ENCODE measurements around the gene TPM1. TPM values are rescaled to one million over a fixed set of nuclear protein-coding genes. Genes with fewer than 3 reads are reported as not detected.

TPM1 gene
- total and polyA plus RNA-seq, 3 donors from 2014 or later = 126 to 135 (median 126) TPM

Other genes with a start within 250 kb of the TPM1 start
- gene LACTB, start 79.1 kb downstream of the TPM1 start, total RNA-seq = 10 to 100 TPM in 1 of 2 donors, 1 to 10 TPM in 1; 8.9 to 17.1 TPM
- 24.7 TPM for gene LACTB, start 79.1 kb downstream of the TPM1 start, polyA plus RNA-seq (ENCODE audit: insufficient read depth, low read depth, low replicate concordance)
- gene RPS27L, start 114.7 kb downstream of the TPM1 start, total RNA-seq = 10 to 100 TPM; 34.3 to 46.6 TPM
- 69.7 TPM for gene RPS27L, start 114.7 kb downstream of the TPM1 start, polyA plus RNA-seq (ENCODE audit: insufficient read depth, low read depth, low replicate concordance)
- 10 to 100 TPM; 19.3 to 20.8 TPM for gene RAB8B, start 146.9 kb downstream of the TPM1 start, total RNA-seq
- gene RAB8B, start 146.9 kb downstream of the TPM1 start, polyA plus RNA-seq (ENCODE audit: insufficient read depth, low read depth, low replicate concordance) = 38.7 TPM
- 10 to 100 TPM; 53.6 to 69.7 TPM for gene APH1B, start 234.9 kb downstream of the TPM1 start, total RNA-seq
- 471 TPM for gene APH1B, start 234.9 kb downstream of the TPM1 start, polyA plus RNA-seq (ENCODE audit: insufficient read depth, low read depth, low replicate concordance)